Placental pericyte (primary cell): Measurements from ENCODE around the gene EFHD1. TPM values are rescaled to one million over a fixed set of nuclear protein-coding genes. Genes with fewer than 3 reads are reported as not detected.

Source experiments
- small RNA-seq: library from RNA; depleted of rRNA; stranded (forward); fragments of <200 nt; gene quantifications from one replicate; pipeline ENCODE3, GENCODE V24; 2012; ENCODE audit warnings: low replicate concordance
- total RNA-seq: library from RNA; depleted of rRNA; stranded (reverse); fragments of >200 nt; gene quantifications from 2 replicates; pipeline ENCODE4 v1.2.3, GENCODE V29; 2012

EFHD1 gene, protein sequence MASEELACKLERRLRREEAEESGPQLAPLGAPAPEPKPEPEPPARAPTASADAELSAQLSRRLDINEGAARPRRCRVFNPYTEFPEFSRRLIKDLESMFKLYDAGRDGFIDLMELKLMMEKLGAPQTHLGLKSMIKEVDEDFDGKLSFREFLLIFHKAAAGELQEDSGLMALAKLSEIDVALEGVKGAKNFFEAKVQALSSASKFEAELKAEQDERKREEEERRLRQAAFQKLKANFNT
- 0.14 and 0.22 TPM in 2 replicates for total RNA-seq

GRCh38 chr2:232633413-232634205 is at the start of gene EFHD1:
Gene EFHD1, plus strand, starts transcription at chr2:232633604. Its CDS starts 101 bp downstream, at chr2:232633705.

DNA sequence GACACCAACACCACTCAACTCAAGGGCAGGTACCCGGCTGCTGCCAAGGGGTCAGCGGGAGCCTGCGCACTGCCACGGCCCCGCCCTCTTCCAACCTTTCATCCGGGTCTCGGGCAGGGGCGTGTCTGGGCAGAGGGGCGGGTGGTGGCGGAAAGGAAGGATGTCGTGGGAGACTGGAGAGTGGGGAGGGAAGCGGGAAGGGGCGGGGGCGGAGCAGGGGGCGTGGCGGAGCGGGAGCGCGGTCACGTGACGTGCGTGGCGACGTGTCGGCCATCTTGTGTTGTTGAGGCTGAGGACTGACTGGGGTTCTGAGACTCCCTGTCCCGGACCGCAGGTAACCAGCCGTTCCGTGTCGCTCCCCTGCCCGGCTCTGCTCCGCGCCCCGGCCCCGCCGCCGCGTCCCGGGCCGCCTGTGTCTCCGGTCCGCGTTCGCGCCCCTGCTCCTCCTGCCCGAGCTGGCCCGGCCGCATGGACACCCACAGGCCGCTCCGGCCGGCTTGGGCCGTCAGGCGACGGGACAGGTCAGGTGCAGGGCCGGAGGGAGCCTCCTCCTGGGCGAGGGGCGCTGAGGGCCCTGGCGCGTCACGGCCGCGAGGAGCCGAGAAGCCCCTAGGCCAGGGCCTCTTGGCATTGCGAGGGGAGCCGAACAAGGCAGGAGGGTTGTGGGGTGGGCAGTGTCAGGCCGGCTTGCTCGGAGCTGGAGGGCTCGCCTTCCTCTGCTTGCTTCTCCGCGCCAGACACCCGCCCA is 63.8 kb downstream of the EFHD1 start, which contains the start of gene GIGYF2:
GIGYF2 (plus strand) TSS at position 273 of the 748 bp plus-strand sequence. CDS start 37,867 bp downstream, outside the sequence.

Small RNA genes within 50 kb of the gene (small RNA-seq; reads per million reads assigned to genes)
- not detected for gene RN7SL359P

Other genes with a start within 250 kb of the EFHD1 start
- gene ALPG, start 226.8 kb upstream of the EFHD1 start, total RNA-seq = not detected in 2 replicates
- gene ALPI, start 177.5 kb upstream of the EFHD1 start, total RNA-seq = not detected in 2 replicates
- not detected in 2 replicates for gene ECEL1, start 145.8 kb upstream of the EFHD1 start, total RNA-seq
- gene PRSS56, start 113.2 kb upstream of the EFHD1 start, total RNA-seq = not detected in 2 replicates
- not detected in 2 replicates for gene CHRND, start 107.4 kb upstream of the EFHD1 start, total RNA-seq
- not detected in 2 replicates for gene CHRNG, start 93.9 kb upstream of the EFHD1 start, total RNA-seq
- gene TIGD1, start 83.0 kb upstream of the EFHD1 start, total RNA-seq = 5.4 and 5.5 TPM in 2 replicates
- 70.0 and 91.8 TPM in 2 replicates for gene EIF4E2, start 82.9 kb upstream of the EFHD1 start, total RNA-seq
- gene GIGYF2, start 63.7 kb downstream of the EFHD1 start, total RNA-seq = 53.0 and 55.5 TPM in 2 replicates
- 0.22 TPM in 1 of 2 replicates, not detected in the other for gene KCNJ13, start 143.0 kb downstream of the EFHD1 start, total RNA-seq
- 2.0 and 2.2 TPM in 2 replicates for gene SNORC, start 236.7 kb downstream of the EFHD1 start, total RNA-seq